Coronary artery (tissue), 2 donors: Measurements from ENCODE around the gene IL1F10.
"Not testable (repeated sequence)": the region's sequence is repeated elsewhere in the genome, so short reads cannot be mapped to it uniquely, and the experiment has no call there.

Source experiments
- DNase-seq: peaks from one replicate; pipeline ENCODE4 v3.0.0-alpha.2; 2017; ENCODE audit warnings: low spot score
- H3K27ac ChIP-seq, 2 donors: fragments of 200-600 bp; sonication (generic); one replicate each; pipeline ENCODE4 v1.5.1; 2016 to 2019
- H3K4me3 ChIP-seq: fragments of 200-600 bp; sonication (generic); 2 replicates; pipeline ENCODE4 v1.5.1; 2016; ENCODE audit warnings: mild to moderate bottlenecking, moderate library complexity
- CTCF ChIP-seq: fragments of 200-600 bp; sonication (generic); IDR thresholded peaks from one replicate; pipeline ENCODE4 v1.5.1; 2019; ENCODE audit warnings: antibody characterized with exemption

The IL1F10 gene

GRCh38 chr2:113085542-113085941 lies 17.8 kb downstream of the IL1F10 start:
- Histone ChIP-seq H3K4me3 (no peak overlapping the region), H3K27ac (no peak overlapping the region)
- DNase-seq: no peak
- no peak for TF ChIP-seq CTCF

- no peak for TF ChIP-seq CTCF
- DNase-seq: no peak
- H3K27ac ChIP-seq: no peak overlapping the region
- H3K4me3 ChIP-seq: no peak overlapping the region
Measured at GRCh38 chr2:113088213-113088992, 20.6 kb downstream of the IL1F10 start.

GRCh38 chr2:113089916-113090315 lies 22.1 kb downstream of the IL1F10 start:
- DNase-seq: no peak
- H3K4me3 ChIP-seq: no peak overlapping the region
- H3K27ac ChIP-seq: no peak overlapping the region
- TF ChIP-seq CTCF: no peak

DNA sequence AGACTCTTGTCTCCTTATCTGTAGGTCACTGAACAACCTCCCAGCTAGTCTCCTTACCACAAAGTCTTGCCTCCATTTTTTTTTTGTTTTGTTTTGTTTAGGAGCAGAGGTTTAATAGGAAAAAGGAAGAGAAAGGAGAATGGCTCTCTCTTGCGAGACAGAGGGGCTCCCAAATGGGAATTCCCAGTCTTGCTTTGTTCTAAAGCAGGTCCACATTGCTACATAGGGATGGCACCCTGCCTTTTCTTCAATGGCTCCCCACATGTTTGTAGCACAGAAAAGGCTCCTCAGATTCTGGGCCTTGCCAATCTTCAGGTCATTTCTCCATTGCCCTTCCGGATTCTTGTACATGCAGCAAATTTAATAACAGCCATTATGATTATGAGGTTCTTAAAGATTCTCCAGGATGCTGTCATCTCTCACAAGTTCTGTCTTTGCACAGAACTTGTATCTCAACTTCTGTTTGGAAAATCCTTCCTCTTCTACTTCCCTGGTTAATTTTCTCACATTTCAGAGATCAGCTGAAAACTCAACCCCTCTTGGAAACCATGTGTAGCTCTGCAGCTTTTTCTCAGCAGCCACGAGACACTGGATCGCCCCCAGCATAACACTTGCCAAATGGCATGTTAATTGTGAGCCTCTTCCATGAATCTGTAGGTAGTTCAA lies 23.6 kb downstream of the IL1F10 start:
- no peak for DNase-seq
- TF ChIP-seq CTCF: no peak
- Histone ChIP-seq H3K27ac (no peak overlapping the region), H3K4me3 (no peak overlapping the region)

GRCh38 chr2:113092864-113093612 lies 25.3 kb downstream of the IL1F10 start:
- H3K27ac ChIP-seq: no peak overlapping the region
- TF ChIP-seq CTCF: no peak
- no peak overlapping the region for H3K4me3 ChIP-seq
- no peak for DNase-seq

DNA sequence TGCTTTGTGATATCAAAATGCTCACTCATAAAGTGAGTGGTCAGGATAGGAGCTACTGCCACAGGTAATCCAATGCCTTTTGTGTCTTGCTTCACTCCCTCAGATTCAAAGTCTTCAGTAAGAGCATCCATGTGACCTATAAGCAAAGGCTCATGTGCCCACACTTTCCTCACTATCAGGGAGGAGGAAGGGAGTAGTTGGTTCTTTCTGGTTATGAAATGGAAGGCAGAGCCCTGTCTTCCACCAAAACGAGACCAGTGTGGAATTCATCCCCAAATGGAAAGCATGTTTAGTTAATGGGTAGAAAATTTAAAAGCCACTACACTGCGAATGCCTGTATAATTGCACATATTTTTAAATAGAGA lies 25.8 kb downstream of the IL1F10 start:
- no peak for DNase-seq
- no peak for TF ChIP-seq CTCF
- no peak overlapping the region for H3K4me3 ChIP-seq
- no peak overlapping the region for H3K27ac ChIP-seq

- H3K27ac ChIP-seq, DNase-seq, H3K4me3 ChIP-seq: not testable (repeated sequence)
Measured at GRCh38 chr2:113096306-113096705, 28.5 kb downstream of the IL1F10 start.

GRCh38 chr2:113096842-113097618 lies 29.3 kb downstream of the IL1F10 start:
- DNase-seq, H3K4me3 ChIP-seq, H3K27ac ChIP-seq: not testable (repeated sequence)
